Right lobe of liver (tissue), 6 donors: Measurements from ENCODE around the gene PGA3. TPM values are rescaled to one million over a fixed set of nuclear protein-coding genes. Genes with fewer than 3 reads are reported as not detected.

ENCODE experiments used
- ATAC-seq, 4 donors: fragments of 200-7000 bp; cut with Tn5 transposase; one replicate each; pipeline ENCODE4 v1.9.1; 2020; ENCODE audit warnings: mild to moderate bottlenecking in 4 of 4, moderate library complexity in 4 of 4
- DNase-seq, 3 donors: peaks; one replicate each; pipeline ENCODE4 v3.0.0-alpha.2; 2020
- H3K27ac ChIP-seq, 3 donors: fragments of 200-600 bp; one replicate each; pipeline ENCODE4 v1.8.0; 2022
- H3K27me3 ChIP-seq, 2 donors: fragments of 200-600 bp; one replicate each; pipeline ENCODE4 v1.8.0; 2022
- H3K36me3 ChIP-seq, 4 donors: fragments of 200-600 bp; sonication (generic) in 1 of 4; one replicate each; pipeline versions ENCODE4 v1.5.1 to v1.8.0; 2017 to 2022; ENCODE audit warnings: control low read depth in 1 of 4
- H3K4me1 ChIP-seq, 4 donors: fragments of 200-600 bp; sonication (generic) in 1 of 4; one replicate each; pipeline versions ENCODE4 v1.5.1 to v1.8.0; 2017 to 2022; ENCODE audit warnings: control low read depth in 1 of 4
- H3K4me3 ChIP-seq, 3 donors: fragments of 200-600 bp; one replicate each; pipeline ENCODE4 v1.8.0; 2022
- H3K9me3 ChIP-seq, 4 donors: fragments of 200-600 bp; sonication (generic) in 1 of 4; one replicate each; pipeline versions ENCODE4 v1.5.1 to v1.8.0; 2017 to 2022; ENCODE audit warnings: control low read depth in 1 of 4
- POLR2A ChIP-seq: fragments of 450-650 bp; IDR thresholded peaks from one replicate; pipeline ENCODE4 v1.6.1; 2017; ENCODE audit warnings: antibody characterized with exemption, mild to moderate bottlenecking
- WGBS: methylation state at CpG from one replicate; pipeline ENCODE4 v1.1.6; 2018; ENCODE audit warnings: low coverage, low lambda C conversion rate; ENCODE audit not compliant: insufficient coverage; ENCODE audit errors: missing lambda C conversion rate; 5-methylcytosine and 5-hydroxymethylcytosine counted together
- intact Hi-C, 2 donors: fragments of 100-400 bp; cut with DNase I; formaldehyde crosslinking; loops; one replicate each; pipeline versions ENCODE4 v1.11.2 to v1.14.1; 2022
- total RNA-seq, 6 experiments: library from RNA; depleted of rRNA in 2 of 6; stranded (reverse); fragments of >200 nt in 2 of 6; fragmentation: NEBNext Ultra II Directional in 3 of 6; extraction: Animal tissue kit (Norgen Biotek cat#: 25700) in 3 of 6; gene quantifications; one replicate each; pipeline versions ENCODE4 v1.1.0 to v1.2.4, GENCODE V29; 2016 to 2023
- TF ChIP-seq, protein P1 (sequence below), 4 donors: fragments of 200-600 bp in 3 of 4; fragments of 450-650 bp in 1 of 4; IDR thresholded peaks; one replicate each; pipeline versions ENCODE4 v1.5.1 to v1.8.0; 2016 to 2022; ENCODE audit warnings: antibody characterized with exemption in 4 of 4, mild to moderate bottlenecking in 2 of 4
- donor health status: DM: no; HTN: yes; CAD: no.
- donor health status: DM: no; HTN: no; CAD: no.
- donor health status: DM: no; HTN: no; CAD: no.
- donor health status: DM: no; HTN: yes; CAD: no.
- donor health status: DM: no; HTN: yes; CAD: no.

Gene PGA3
- total RNA-seq, 6 experiments from 2014 or later: 0.15 to 0.55 (median 0.23) TPM; not detected in 3

DNA sequence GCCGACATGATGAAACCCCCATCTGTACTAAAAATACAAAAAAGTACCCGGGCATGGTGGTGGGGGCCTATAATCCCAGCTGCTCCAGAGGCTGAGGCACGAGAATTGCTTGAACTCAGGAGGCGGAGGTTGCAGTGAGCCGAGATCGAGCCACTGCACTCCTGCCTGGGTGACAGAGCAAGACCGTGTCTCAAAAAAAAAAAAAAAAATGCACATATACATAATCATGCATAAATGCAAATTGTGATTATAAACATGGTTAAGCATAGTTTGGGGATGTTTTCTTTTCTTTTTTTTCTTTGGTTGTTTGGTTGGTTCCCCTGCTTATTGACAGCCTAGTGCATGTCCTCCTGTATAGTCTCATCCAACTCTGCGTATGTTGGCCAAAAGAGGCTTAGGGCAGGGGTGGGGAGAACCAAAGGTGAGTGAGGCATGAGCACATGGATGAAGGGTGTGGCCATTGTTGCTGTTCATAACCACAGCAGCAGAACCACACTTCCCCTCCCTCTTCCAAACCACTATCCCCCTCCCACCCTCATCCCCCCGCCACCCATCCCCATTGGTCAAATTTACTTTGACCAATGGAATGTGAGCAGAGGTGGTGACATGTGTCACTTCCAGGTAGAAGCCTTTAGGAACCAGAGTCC is 35.1 kb upstream of the PGA3 start:
- H3K9me3 ChIP-seq: no peaks in the 10 kb centered on the region
- H3K27ac ChIP-seq: no peak overlapping the region
- DNase-seq (no peak), ATAC-seq (no peak)
- intact Hi-C loops: no loop called here
- 81% methylated on average over 9 of the region's 9 CpGs for WGBS
- no peaks in the 10 kb centered on the region for H3K36me3 ChIP-seq
- H3K4me3 ChIP-seq: no peak overlapping the region
- no peak for TF ChIP-seq POLR2A
- TF ChIP-seq, protein P1, sequence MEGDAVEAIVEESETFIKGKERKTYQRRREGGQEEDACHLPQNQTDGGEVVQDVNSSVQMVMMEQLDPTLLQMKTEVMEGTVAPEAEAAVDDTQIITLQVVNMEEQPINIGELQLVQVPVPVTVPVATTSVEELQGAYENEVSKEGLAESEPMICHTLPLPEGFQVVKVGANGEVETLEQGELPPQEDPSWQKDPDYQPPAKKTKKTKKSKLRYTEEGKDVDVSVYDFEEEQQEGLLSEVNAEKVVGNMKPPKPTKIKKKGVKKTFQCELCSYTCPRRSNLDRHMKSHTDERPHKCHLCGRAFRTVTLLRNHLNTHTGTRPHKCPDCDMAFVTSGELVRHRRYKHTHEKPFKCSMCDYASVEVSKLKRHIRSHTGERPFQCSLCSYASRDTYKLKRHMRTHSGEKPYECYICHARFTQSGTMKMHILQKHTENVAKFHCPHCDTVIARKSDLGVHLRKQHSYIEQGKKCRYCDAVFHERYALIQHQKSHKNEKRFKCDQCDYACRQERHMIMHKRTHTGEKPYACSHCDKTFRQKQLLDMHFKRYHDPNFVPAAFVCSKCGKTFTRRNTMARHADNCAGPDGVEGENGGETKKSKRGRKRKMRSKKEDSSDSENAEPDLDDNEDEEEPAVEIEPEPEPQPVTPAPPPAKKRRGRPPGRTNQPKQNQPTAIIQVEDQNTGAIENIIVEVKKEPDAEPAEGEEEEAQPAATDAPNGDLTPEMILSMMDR (IDR thresholded peaks at IDR 0.05): no peak
- H3K4me1 ChIP-seq: no peaks in the 10 kb centered on the region
- H3K27me3 ChIP-seq: no peaks in the 10 kb centered on the region

DNA sequence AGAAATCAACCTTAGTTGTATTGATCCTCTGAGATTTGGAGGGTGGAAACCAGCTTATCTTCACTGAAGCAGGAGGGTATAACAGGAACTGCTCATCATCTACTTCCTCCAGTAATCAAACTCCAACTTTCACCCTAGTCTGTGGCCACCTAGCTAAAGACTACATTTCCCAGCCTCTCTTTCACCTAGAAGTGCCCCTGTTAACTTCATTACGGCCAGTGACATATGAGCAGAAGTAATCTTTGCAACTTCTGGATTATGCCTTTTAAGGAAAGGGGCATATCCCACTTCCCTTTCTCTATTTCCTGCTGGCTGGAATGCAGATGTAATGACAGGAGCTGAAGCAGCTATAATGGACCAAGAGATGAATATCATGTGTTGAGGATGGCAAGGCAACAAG is 34.5 kb upstream of the PGA3 start:
- ATAC-seq (no peak), DNase-seq (no peak)
- intact Hi-C loops: no loop called here
- Histone ChIP-seq H3K36me3 (no peaks in the 10 kb centered on the region), H3K9me3 (no peaks in the 10 kb centered on the region), H3K27me3 (no peaks in the 10 kb centered on the region), H3K27ac (no peak overlapping the region), H3K4me1 (no peaks in the 10 kb centered on the region), H3K4me3 (no peak overlapping the region)
- WGBS: 70% methylated on average over 1 of the region's 1 CpG
- TF ChIP-seq, protein P1 (IDR thresholded peaks at IDR 0.05): no peak
- no peak for TF ChIP-seq POLR2A

- TF ChIP-seq, protein P1 (IDR thresholded peaks at IDR 0.05): no peak
- TF ChIP-seq POLR2A: no peak
- no peaks in the 10 kb centered on the region for H3K4me1 ChIP-seq
- ATAC-seq: no peak
- no peak overlapping the region for H3K27ac ChIP-seq
- H3K27me3 ChIP-seq: no peaks in the 10 kb centered on the region
- 71% methylated on average over 5 of the region's 9 CpGs for WGBS
- H3K4me3 ChIP-seq: no peak overlapping the region
- intact Hi-C loops: no loop called here
- no peaks in the 10 kb centered on the region for H3K9me3 ChIP-seq
- no peaks in the 10 kb centered on the region for H3K36me3 ChIP-seq
- DNase-seq: no peak
These were observed 32.7 kb upstream of the PGA3 start for GRCh38 chr11:61170566-61170965.

- H3K36me3 ChIP-seq: no peaks in the 10 kb centered on the region
- no peak overlapping the region for H3K4me3 ChIP-seq
- H3K27me3 ChIP-seq: no peaks in the 10 kb centered on the region
- intact Hi-C loops: no loop called here
- DNase-seq (no peak), ATAC-seq (no peak)
- 64% methylated on average over 3 of the region's 3 CpGs for WGBS
- no peaks in the 10 kb centered on the region for H3K4me1 ChIP-seq
- H3K9me3 ChIP-seq: no peaks in the 10 kb centered on the region
- no peak for TF ChIP-seq POLR2A
- TF ChIP-seq, protein P1 (IDR thresholded peaks at IDR 0.05): no peak
- H3K27ac ChIP-seq: no peak overlapping the region
These were observed 31.4 kb upstream of the PGA3 start for GRCh38 chr11:61171907-61172306.

DNA sequence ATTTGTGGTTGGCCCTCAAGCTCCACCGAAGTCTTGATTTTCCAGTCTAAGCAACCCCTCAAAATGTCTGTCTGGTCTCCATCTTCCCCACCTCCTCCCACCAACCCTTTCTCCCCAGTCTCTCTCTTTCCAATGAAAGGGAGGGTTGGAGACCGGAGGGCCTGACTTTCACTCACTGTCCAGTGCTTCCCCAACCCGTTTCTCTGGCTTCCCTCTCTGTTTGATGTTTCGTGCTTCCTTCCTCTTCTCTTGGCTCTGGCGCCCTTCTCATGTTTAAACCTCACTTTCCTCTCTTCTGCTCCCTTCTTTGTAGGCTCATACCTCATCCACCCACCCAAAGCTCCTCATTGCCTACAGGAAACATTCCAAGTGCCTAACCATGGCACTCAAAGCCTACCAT is 31.0 kb upstream of the PGA3 start:
- Histone ChIP-seq H3K27me3 (no peaks in the 10 kb centered on the region), H3K4me1 (no peaks in the 10 kb centered on the region), H3K4me3 (no peak overlapping the region), H3K36me3 (no peaks in the 10 kb centered on the region), H3K9me3 (no peaks in the 10 kb centered on the region), H3K27ac (no peak overlapping the region)
- intact Hi-C loops: no loop called here
- 52% methylated on average over 4 of the region's 5 CpGs for WGBS
- ATAC-seq: peak in 1 of 4 donors; percentile 18
- TF ChIP-seq, protein P1 (IDR thresholded peaks at IDR 0.05): no peak
- TF ChIP-seq POLR2A: no peak
- no peak for DNase-seq
